GM21825 (cell line): ENCODE measurements around the gene DDX10.

Experiments
- ATAC-seq: cut with Tn5 transposase; IDR thresholded peaks from one replicate; pipeline ENCODE4 v1.9.1; 2021; ENCODE audit warnings: mild to moderate bottlenecking, moderate library complexity; ENCODE audit not compliant: unreplicated experiment

DDX10 gene

DNA sequence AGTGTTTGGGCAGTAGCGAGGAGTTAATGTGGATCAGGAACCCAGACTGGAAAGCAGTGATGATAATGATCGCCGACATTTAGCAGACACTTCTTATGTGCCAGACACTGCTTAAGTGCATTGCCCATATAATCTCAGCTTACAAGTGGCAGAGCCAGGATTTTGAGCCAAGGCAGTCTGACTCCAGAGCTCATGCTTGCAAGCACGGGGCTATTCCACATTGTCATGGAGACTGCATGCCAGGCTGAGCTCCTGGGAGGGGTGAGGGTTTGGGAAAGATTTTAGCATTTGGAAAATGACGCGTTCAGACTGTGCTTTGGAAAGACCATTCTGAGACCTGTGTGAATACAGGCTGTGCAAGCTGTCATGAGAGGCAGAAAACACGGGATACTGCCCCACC lies 302.7 kb downstream of the DDX10 start:
- no peak for ATAC-seq

DNA sequence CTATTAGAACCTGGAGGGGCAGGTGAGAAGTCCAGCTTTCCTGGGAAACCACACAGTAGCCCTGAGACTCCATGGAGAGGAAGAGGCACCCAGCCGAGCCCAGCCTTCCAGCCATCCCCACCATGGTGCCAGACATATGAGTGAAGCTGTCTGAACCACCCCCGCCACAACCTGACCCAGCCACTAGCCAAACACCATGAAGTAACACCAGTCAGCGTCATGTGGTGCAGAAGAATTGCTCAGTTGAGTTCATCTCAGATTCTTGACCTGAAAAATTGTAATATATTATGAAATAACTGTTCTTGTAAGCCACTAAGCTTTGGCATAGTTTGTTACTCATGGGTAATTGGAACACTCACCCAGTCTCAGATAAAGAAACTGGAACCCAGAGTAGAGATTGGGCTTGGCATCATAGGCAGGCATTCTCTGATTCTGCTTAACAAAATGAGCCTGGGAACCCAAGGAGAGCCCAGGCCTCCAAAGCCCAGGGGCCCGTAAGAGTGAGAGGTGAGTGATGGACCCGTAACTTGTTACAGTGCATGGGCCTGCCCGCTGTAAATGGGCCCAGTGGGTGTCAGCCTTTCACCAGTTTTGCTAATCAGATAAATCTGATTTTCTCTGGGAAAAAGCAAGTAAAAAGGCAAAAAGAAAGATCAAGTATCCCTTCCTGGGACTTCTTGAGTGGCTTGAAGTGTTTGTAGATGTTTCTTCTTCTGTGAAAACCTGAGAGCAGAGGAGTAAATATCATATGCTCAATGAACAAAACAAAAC lies 305.5 kb downstream of the DDX10 start:
- ATAC-seq, result no peak

DNA sequence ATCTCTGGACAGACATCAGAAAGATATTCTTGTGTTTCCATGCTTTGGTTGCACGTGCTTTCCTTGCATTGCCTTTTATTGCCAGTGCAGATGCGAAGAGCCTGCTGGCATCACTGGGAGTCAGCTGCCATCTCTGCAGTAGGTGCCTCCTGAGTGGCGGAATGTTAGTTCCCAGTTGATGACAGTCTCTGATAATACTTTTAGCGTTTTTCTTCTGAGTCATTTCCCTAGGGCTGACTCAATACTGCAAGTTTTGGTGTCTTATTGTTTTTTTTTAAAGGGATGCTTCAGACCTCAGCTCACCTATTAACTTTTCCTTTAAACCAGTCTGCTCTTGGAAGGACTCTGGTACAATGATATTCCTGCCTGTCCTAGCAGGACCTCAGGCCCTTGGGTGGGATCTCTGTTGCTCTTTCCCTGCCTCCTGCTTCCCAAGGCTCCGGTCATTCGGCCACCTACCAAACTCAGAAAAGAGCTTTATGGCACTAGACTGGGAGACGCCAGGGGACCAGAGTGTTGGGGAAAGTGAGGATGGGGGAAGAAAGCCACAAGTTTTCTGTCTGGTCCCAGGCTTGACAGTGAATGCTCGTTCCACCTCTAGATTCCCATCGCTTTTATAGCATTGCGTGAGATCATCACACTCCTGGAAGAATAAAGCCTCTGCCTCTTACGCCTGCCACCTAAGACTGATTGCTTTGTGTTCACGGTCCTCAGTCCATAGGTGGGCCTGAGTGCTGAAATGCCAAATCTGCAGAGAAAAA lies 308.7 kb downstream of the DDX10 start:
- ATAC-seq, result no peak

DNA sequence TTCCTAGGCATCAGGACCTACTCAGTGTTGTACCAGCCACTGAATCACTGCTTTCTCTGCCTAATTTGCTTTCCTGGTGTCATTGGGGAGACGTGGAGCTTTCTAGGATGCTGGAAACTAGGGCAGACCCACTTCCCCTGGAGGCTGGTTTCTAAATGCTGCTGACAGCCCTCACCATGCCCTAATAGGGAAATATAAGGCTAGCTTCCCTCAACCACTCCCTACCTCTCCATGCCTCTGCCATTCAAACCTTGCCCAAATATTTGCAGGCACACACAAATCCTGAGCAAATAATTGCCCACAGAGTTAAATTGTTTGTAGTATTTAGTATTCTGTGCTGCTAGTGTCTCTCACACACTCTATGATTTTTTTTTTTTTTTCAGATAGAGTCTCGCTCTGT lies 310.2 kb downstream of the DDX10 start:
- no peak for ATAC-seq

DNA sequence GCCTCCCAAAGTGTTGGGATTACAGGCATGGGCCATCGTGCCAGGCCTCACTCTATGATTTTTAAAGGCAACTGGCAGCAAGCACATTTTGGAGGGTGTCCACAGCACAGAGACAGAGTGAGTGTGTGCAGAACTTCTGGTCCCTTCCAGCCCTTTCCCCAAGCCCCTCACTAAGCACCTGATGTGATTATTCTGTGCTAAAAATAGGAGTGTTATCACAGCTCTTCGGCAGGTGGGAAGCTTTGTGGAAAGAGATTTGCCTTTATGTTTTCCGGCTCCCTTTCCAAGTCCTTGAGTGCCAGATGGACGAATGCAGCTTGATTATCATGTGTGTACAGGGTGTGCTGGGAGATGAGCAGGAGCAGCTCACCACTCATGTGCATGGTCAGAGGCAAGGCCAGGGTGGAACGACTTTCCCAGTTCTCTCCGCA lies 310.8 kb downstream of the DDX10 start:
- ATAC-seq, result no peak

DNA sequence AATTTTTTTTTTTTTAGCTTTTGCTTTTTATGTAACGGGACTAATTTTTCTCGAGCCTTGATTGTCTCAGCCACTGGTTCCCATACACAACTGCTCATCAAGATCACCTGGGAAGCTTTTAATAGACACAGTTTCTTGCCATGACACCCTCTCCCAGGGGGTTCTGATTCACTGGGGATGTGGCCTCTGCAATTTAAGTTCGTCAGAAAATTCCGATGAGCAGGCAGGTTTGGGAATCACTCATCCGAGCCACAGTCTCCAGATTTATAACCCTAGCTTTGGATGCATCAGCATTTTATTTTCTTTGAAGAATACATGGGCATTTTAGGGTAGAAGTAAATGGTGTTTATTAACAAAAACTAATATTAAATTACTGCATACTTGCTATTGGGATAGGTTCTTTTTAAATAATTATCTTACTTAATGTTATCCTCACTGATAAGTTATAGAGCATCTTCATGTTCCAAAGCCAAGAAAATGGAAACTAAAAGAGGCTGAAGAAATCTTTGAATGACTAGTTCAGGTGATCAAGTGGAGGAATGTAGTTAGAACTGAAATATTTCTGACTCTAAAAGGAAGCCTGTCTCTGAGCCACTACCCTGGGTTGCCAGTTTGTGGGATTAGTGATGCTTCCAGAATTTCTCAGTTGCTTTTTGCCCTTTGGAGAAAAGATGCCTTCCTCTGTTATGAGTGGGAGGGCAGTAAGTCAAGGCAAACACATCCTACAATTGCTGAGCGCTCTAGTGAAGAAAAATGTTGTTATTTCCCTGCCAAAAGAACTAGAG lies 319.0 kb downstream of the DDX10 start:
- no peak for ATAC-seq

DNA sequence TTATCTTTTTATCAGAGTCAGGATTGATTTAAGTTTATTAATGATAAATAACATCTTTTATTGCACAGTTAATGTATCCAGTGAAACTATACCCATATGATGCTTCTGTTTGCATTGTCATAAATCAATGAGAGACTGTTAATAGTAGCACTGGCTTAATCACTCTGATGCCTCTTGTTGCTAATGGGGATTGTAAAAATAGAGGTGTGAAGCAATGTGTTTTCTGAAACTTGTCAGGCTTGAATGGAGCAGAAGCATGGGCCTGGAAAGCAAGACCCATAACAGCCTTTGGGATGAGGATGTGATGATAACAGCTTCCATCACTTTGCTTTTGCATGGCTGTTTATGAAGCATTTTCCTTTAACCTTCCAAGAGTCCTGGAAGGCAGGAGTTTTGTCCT lies 319.7 kb downstream of the DDX10 start:
- no peak for ATAC-seq

DNA sequence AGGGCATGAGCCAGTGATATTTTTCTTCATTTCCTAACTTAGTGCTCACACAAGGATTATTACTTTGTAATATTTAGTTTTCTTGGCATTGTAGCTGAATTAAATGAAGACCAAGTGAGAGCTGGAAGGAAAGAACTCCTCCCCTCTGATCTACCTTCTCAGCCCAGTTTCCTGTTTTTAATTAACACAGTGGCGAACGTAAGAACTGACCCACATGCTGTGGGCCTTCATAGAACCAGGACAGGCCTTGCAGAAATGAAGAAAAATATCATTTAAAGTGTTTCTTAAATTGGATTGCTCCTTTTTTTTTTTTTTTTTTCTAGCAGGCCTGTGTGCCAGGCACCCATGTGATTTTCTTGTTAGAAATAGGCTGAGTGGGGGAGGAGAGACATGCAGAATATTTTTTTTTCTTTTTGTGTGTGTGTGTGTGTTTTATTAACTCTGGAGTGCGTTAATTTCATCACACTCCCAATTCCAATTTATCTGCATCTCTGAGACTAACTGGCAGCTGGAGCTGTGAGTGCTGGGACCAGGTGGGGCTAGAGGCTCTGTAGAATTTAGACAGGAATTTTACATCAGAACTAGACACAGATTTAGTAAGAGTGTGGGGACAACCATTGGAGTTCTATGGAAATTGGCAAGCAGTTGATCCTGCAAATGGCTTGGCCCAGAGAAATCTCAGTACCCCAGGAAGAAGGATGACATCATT lies 320.5 kb downstream of the DDX10 start:
- ATAC-seq, result no peak

DNA sequence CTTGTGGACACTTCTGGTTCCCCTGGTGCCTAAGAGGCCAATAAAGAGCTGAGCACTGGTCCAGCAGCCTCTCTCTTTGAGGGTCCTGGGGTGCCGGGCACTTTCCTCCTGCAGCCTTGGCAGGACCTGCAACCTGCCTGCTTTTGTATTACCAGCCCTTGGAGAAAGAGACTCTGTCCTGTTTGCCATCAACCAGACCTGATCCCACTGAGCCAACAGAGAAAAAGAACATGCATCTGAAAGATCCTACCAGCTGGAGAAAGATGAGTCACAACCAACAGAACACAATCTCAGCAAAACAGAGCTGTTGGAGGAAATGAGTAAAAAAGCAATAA lies 321.0 kb downstream of the DDX10 start:
- ATAC-seq, result no peak
